Osteoblast (primary cell): Measurements from ENCODE around the gene MAP2K4. TPM values are rescaled to one million over a fixed set of nuclear protein-coding genes. Genes with fewer than 3 reads are reported as not detected.

Experiments used
- DNase-seq: peaks from one replicate; pipeline ENCODE4 v3.0.0; 2011; ENCODE audit warnings: low spot score, mixed read lengths; ENCODE audit not compliant: insufficient read length; ENCODE audit errors: missing footprints
- H2AFZ ChIP-seq: 2 replicates; pipeline ENCODE4 v1.6.0; 2011; ENCODE audit warnings: mild to moderate bottlenecking, low read length
- H3K27ac ChIP-seq: 2 replicates; pipeline ENCODE4 v1.5.1; 2011; ENCODE audit warnings: mild to moderate bottlenecking, low read depth, low read length, moderate library complexity
- H3K27me3 ChIP-seq: 2 replicates; pipeline ENCODE4 v1.6.0; 2012; ENCODE audit warnings: mild to moderate bottlenecking, control low read depth, inconsistent platforms, low read length, moderate library complexity; ENCODE audit not compliant: insufficient read depth
- H3K36me3 ChIP-seq: 2 replicates; pipeline ENCODE4 v1.5.1; 2011; ENCODE audit warnings: mild to moderate bottlenecking, low read length, control low read depth, moderate library complexity; ENCODE audit not compliant: insufficient read depth
- H3K4me1 ChIP-seq: 2 replicates; pipeline ENCODE4 v1.5.1; 2011; ENCODE audit warnings: mild to moderate bottlenecking, low read length, control low read depth, moderate library complexity; ENCODE audit not compliant: insufficient read depth
- H3K4me2 ChIP-seq: 2 replicates; pipeline ENCODE4 v1.6.0; 2011; ENCODE audit warnings: mild to moderate bottlenecking, low read length; ENCODE audit not compliant: insufficient read depth
- H3K4me3 ChIP-seq: fragments of 200-600 bp; sonication (generic); 3 replicates; pipeline ENCODE4 v1.5.1; 2012; ENCODE audit warnings: mild to moderate bottlenecking, low read length, inconsistent platforms; ENCODE audit not compliant: insufficient read depth
- H3K79me2 ChIP-seq: 2 replicates; pipeline ENCODE4 v1.6.0; 2012; ENCODE audit warnings: mild to moderate bottlenecking, low read length, control low read depth, inconsistent platforms; ENCODE audit not compliant: insufficient read depth
- H3K9me3 ChIP-seq: 2 replicates; pipeline ENCODE4 v1.5.1; 2011; ENCODE audit warnings: low read depth, low read length, control low read depth
- H4K20me1 ChIP-seq: 2 replicates; pipeline ENCODE4 v1.6.0; 2012; ENCODE audit warnings: mild to moderate bottlenecking, low read length, control low read depth; ENCODE audit not compliant: insufficient read depth
- total RNA-seq: library from RNA; depleted of rRNA; stranded (reverse); fragments of >200 nt; gene quantifications from 2 replicates; pipeline ENCODE4 v1.2.3, GENCODE V29; 2012
- TF ChIP-seq, protein P1 (sequence below): IDR thresholded peaks from 2 replicates; pipeline ENCODE4 v1.5.1; 2011; ENCODE audit warnings: mild to moderate bottlenecking, low read depth, low read length, moderate library complexity; ENCODE audit errors: extremely low read depth

MAP2K4 gene
- total RNA-seq, 1 donor, result 40.9 TPM

DNA sequence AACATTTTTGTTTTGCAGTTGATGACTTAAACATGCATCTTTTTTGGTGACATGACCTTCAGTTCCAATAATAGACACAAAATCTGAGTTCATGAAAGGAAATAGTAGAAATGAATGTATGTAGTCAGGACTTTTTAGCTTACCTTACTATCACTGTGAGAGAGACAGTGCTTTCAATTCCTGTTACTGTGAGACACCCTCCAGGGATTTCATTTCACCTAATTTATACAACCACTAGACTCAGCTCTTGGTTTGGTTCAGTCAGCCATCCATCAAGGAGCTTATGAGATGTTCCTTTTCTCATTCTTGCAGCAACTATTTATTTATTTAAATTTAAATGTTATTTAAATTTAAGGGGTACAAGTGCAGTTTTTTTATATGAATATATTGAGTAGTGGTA lies 77.9 kb downstream of the MAP2K4 start:
- no peaks in the 10 kb centered on the region for H3K9me3 ChIP-seq
- H2AFZ ChIP-seq, result no peak overlapping the region
- no peak overlapping the region for H3K4me3 ChIP-seq
- no peaks in the 10 kb centered on the region for H3K4me1 ChIP-seq
- H3K36me3 ChIP-seq, result peaks cover 14% of the 10 kb centered on the region
- no peaks in the 10 kb centered on the region for H3K79me2 ChIP-seq
- H3K27ac ChIP-seq, result no peak overlapping the region
- no peak for DNase-seq
- H3K4me2 ChIP-seq, result no peak overlapping the region
- TF ChIP-seq, protein P1, sequence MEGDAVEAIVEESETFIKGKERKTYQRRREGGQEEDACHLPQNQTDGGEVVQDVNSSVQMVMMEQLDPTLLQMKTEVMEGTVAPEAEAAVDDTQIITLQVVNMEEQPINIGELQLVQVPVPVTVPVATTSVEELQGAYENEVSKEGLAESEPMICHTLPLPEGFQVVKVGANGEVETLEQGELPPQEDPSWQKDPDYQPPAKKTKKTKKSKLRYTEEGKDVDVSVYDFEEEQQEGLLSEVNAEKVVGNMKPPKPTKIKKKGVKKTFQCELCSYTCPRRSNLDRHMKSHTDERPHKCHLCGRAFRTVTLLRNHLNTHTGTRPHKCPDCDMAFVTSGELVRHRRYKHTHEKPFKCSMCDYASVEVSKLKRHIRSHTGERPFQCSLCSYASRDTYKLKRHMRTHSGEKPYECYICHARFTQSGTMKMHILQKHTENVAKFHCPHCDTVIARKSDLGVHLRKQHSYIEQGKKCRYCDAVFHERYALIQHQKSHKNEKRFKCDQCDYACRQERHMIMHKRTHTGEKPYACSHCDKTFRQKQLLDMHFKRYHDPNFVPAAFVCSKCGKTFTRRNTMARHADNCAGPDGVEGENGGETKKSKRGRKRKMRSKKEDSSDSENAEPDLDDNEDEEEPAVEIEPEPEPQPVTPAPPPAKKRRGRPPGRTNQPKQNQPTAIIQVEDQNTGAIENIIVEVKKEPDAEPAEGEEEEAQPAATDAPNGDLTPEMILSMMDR, result no peak
- no peaks in the 10 kb centered on the region for H4K20me1 ChIP-seq
- H3K27me3 ChIP-seq, result no peaks in the 10 kb centered on the region

DNA sequence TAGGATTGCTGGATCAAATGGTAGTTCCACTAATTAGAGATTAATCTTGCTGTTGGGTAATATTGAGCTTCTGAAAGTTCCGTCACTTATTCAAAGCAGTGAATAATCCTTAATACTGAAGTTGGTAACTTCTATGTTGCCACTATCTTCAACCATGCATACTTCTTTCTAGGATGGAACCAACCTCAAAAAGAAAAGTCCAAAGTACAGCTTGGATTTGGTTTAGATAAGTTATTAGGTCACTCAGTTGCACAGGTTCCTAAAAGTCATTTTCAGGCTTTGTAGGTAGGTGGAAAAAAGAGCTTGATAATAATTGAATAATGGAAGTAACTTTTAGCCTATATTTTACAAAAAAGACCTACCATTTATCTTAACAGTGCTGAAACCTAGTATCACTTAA lies 78.7 kb downstream of the MAP2K4 start:
- H3K27ac ChIP-seq, result no peak overlapping the region
- H2AFZ ChIP-seq, result no peak overlapping the region
- H3K36me3 ChIP-seq, result peaks cover 14% of the 10 kb centered on the region
- no peaks in the 10 kb centered on the region for H3K27me3 ChIP-seq
- H3K79me2 ChIP-seq, result peaks cover 4% of the 10 kb centered on the region
- TF ChIP-seq, protein P1, result no peak
- no peaks in the 10 kb centered on the region for H3K4me1 ChIP-seq
- no peak overlapping the region for H3K4me3 ChIP-seq
- no peak for DNase-seq
- H3K4me2 ChIP-seq, result no peak overlapping the region
- H4K20me1 ChIP-seq, result no peaks in the 10 kb centered on the region
- H3K9me3 ChIP-seq, result no peaks in the 10 kb centered on the region

DNA sequence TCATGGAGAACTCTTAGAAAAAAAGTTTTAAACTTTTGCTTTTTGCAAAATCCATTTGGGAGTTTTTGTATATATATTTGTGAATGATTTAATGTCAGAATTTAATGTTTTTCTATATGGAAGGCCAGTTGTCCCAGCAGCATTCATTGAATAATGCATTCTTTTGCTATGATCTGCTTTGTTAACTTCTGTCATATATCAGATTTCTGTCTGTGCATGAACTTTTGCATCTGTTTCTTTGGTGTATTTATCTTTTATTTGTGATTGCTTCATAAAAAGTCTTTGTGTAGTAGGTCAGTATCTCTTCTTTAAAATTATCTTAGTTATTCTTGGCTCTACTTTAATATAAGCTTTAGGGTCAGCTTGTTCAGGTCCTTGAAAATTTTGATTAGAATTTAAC lies 84.2 kb downstream of the MAP2K4 start:
- peaks cover 10% of the 10 kb centered on the region for H3K79me2 ChIP-seq
- H3K4me2 ChIP-seq, result no peak overlapping the region
- TF ChIP-seq, protein P1, result no peak
- H3K27me3 ChIP-seq, result no peaks in the 10 kb centered on the region
- H3K4me1 ChIP-seq, result peaks cover 8% of the 10 kb centered on the region
- no peak overlapping the region for H3K4me3 ChIP-seq
- no peaks in the 10 kb centered on the region for H4K20me1 ChIP-seq
- peaks cover 3% of the 10 kb centered on the region for H3K36me3 ChIP-seq
- H3K9me3 ChIP-seq, result no peaks in the 10 kb centered on the region
- DNase-seq, result no peak
- no peak overlapping the region for H3K27ac ChIP-seq
- H2AFZ ChIP-seq, result no peak overlapping the region

DNA sequence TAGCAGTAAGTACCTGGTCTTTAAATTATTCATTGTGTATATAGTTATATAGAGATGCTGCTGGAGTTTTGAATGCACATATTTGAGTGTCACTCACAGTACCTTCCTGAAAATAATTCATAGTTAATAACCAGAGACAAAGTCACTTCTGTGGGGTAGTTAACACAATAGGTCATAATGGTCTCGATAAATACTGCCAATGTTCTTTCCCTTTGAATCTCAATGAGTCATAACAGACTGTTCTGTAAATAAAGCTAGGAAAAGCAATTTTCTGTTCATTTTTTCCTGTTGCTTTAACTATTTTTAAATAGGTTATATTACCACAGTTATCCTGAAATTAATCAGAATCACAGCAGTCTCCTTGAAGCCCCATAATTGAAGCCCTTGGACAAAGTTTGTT lies 87.2 kb downstream of the MAP2K4 start:
- Histone ChIP-seq H3K36me3 (peaks cover 4% of the 10 kb centered on the region), H3K4me2 (peak overlapping the region; percentile 12), H3K27ac (no peak overlapping the region), H3K4me1 (peaks cover 8% of the 10 kb centered on the region), H2AFZ (no peak overlapping the region), H3K9me3 (no peaks in the 10 kb centered on the region), H3K79me2 (peaks cover 10% of the 10 kb centered on the region), H3K4me3 (no peak overlapping the region), H4K20me1 (no peaks in the 10 kb centered on the region), H3K27me3 (no peaks in the 10 kb centered on the region)
- DNase-seq, result no peak
- TF ChIP-seq, protein P1, result no peak
